ENCODE results near the gene TNIK. TPM values are rescaled to one million over a fixed set of nuclear protein-coding genes. Genes with fewer than 3 reads are reported as not detected.

Gene TNIK
- total RNA-seq, 2 donors from 2014 or later: 5.6 to 47.1 TPM

DNA sequence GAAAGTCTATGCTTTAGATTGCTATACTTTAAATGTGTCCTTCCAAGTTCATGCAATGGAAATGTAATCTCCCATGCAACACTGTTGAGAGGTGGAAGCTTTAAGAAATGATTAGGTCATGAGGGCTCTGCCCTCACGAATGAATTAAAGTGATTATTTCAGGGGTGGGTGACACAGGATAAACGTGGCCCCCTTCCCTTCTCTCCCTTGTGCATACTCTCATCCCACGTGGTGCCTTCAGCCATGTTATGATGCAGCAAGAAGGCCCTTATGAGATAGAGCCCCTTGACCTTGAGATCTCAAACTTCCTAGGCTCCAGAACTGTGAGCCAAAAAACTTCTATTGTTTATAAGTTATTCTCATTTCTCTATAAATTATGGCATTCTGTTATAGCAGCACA is 183.3 kb downstream of the TNIK start:
- 58% methylated on average over 3 of the region's 3 CpGs for WGBS
- no peaks in the 10 kb centered on the region for H3K36me3 ChIP-seq
- no peaks in the 10 kb centered on the region for H3K4me1 ChIP-seq (replicated peaks)
- no peak for TF ChIP-seq POLR2AphosphoS5 (IDR thresholded peaks at IDR 0.05)
- TF ChIP-seq, protein P1, sequence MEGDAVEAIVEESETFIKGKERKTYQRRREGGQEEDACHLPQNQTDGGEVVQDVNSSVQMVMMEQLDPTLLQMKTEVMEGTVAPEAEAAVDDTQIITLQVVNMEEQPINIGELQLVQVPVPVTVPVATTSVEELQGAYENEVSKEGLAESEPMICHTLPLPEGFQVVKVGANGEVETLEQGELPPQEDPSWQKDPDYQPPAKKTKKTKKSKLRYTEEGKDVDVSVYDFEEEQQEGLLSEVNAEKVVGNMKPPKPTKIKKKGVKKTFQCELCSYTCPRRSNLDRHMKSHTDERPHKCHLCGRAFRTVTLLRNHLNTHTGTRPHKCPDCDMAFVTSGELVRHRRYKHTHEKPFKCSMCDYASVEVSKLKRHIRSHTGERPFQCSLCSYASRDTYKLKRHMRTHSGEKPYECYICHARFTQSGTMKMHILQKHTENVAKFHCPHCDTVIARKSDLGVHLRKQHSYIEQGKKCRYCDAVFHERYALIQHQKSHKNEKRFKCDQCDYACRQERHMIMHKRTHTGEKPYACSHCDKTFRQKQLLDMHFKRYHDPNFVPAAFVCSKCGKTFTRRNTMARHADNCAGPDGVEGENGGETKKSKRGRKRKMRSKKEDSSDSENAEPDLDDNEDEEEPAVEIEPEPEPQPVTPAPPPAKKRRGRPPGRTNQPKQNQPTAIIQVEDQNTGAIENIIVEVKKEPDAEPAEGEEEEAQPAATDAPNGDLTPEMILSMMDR (IDR thresholded peaks at IDR 0.05): no peak
- no peak for TF ChIP-seq POLR2A (IDR thresholded peaks at IDR 0.05)
- H3K27ac ChIP-seq: no peak overlapping the region
- no peaks in the 10 kb centered on the region for H3K27me3 ChIP-seq (replicated peaks; ENCODE audit: insufficient read depth)
- DNase-seq (ENCODE audit: low spot score): no peak
- H3K9me3 ChIP-seq: no peaks in the 10 kb centered on the region
- intact Hi-C loops (cut with DNase I): no loop called here
- H3K4me3 ChIP-seq: no peak overlapping the region

DNA sequence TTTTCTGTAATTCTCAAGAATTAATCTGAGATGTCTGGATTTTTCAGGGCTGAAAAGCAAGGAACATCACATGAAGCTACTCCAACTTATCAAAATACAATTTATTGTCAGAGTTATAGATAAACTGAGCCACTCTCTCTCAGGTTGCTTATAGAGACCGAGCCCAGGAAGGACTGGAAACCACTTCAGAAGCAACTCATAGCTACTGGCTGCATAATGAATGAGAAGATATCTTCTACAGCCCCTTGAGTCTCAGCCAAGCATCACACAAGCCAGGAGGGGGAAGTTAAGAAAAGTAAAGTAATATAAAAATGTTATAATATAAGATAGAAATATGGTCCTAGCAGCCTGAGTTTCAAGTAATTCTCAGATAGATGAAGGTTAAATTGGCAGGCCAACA is 186.0 kb downstream of the TNIK start:
- H3K27me3 ChIP-seq (replicated peaks; ENCODE audit: insufficient read depth): no peaks in the 10 kb centered on the region
- 96% methylated on average over 1 of the region's 1 CpG for WGBS
- no peaks in the 10 kb centered on the region for H3K9me3 ChIP-seq
- no peaks in the 10 kb centered on the region for H3K36me3 ChIP-seq
- intact Hi-C loops (cut with DNase I): no loop called here
- TF ChIP-seq POLR2AphosphoS5 (IDR thresholded peaks at IDR 0.05) (no peak), POLR2A (IDR thresholded peaks at IDR 0.05) (no peak)
- TF ChIP-seq, protein P1 (IDR thresholded peaks at IDR 0.05): no peak
- H3K4me1 ChIP-seq (replicated peaks): no peaks in the 10 kb centered on the region
- no peak overlapping the region for H3K4me3 ChIP-seq
- no peak for DNase-seq (ENCODE audit: low spot score)
- H3K27ac ChIP-seq: no peak overlapping the region

GRCh38 chr3:171270541-171270940 is 189.7 kb downstream of the TNIK start:
- TF ChIP-seq, protein P1 (IDR thresholded peaks at IDR 0.05): no peak
- no peak for TF ChIP-seq POLR2AphosphoS5 (IDR thresholded peaks at IDR 0.05)
- no peak for TF ChIP-seq POLR2A (IDR thresholded peaks at IDR 0.05)
- Histone ChIP-seq H3K36me3 (no peaks in the 10 kb centered on the region), H3K4me1 (replicated peaks) (no peaks in the 10 kb centered on the region), H3K27me3 (replicated peaks; ENCODE audit: insufficient read depth) (no peaks in the 10 kb centered on the region), H3K4me3 (no peak overlapping the region), H3K9me3 (no peaks in the 10 kb centered on the region), H3K27ac (no peak overlapping the region)
- WGBS: 95% methylated on average over 2 of the region's 2 CpGs
- intact Hi-C loops (cut with DNase I): no loop called here
- no peak for DNase-seq (ENCODE audit: low spot score)

DNA sequence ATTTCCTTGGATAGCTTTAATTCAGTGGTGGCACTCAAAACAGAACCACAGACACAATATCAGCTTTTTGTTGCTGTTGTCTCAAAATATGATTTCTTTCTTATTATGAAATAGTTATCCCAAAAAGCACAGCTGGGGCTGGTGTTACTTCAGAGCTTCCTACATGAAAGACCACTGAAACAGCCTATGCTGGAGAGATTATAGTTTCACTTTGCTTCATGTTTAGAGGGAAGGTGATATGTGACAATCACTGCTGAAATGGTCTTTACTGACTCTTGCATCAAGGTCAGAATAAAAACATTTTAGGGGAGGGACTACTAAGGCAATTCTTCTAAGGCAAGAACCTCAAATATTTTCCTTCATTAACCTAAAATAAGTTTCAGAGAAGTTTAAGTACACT is 190.7 kb downstream of the TNIK start:
- Histone ChIP-seq H3K9me3 (no peaks in the 10 kb centered on the region), H3K36me3 (no peaks in the 10 kb centered on the region), H3K4me1 (replicated peaks) (no peaks in the 10 kb centered on the region), H3K27ac (no peak overlapping the region), H3K4me3 (no peak overlapping the region), H3K27me3 (replicated peaks; ENCODE audit: insufficient read depth) (no peaks in the 10 kb centered on the region)
- intact Hi-C loops (cut with DNase I): no loop called here
- TF ChIP-seq, protein P1 (IDR thresholded peaks at IDR 0.05): no peak
- TF ChIP-seq POLR2A (IDR thresholded peaks at IDR 0.05): no peak
- TF ChIP-seq POLR2AphosphoS5 (IDR thresholded peaks at IDR 0.05): no peak
- DNase-seq (ENCODE audit: low spot score): no peak

GRCh38 chr3:171268677-171269076 is 191.5 kb downstream of the TNIK start:
- Histone ChIP-seq H3K27ac (no peak overlapping the region), H3K27me3 (replicated peaks; ENCODE audit: insufficient read depth) (no peaks in the 10 kb centered on the region), H3K9me3 (no peaks in the 10 kb centered on the region), H3K4me3 (no peak overlapping the region), H3K36me3 (no peaks in the 10 kb centered on the region), H3K4me1 (replicated peaks) (no peaks in the 10 kb centered on the region)
- intact Hi-C loops (cut with DNase I): no loop called here
- no peak for DNase-seq (ENCODE audit: low spot score)
- TF ChIP-seq, protein P1 (IDR thresholded peaks at IDR 0.05): no peak
- TF ChIP-seq POLR2AphosphoS5 (IDR thresholded peaks at IDR 0.05): no peak
- no peak for TF ChIP-seq POLR2A (IDR thresholded peaks at IDR 0.05)
- 38% methylated on average over 1 of the region's 1 CpG for WGBS

All from prostate gland (tissue), 2 donors.